Psoas muscle (tissue), 8 donors: ENCODE measurements around the gene AREG. TPM values are rescaled to one million over a fixed set of nuclear protein-coding genes. Genes with fewer than 3 reads are reported as not detected.

Source experiments
- ATAC-seq, 4 donors: fragments of 200-7000 bp; cut with Tn5 transposase; one replicate each; pipeline ENCODE4 v1.9.1; 2020; ENCODE audit warnings: moderate library complexity in 3 of 4, mild to moderate bottlenecking in 2 of 4
- DNase-seq, 2 donors: peaks; one replicate each; pipeline ENCODE4 v3.0.0-alpha.2; 2020
- H3K27ac ChIP-seq: fragments of 200-600 bp; one replicate; pipeline ENCODE4 v1.8.0; 2022
- H3K27me3 ChIP-seq, 3 donors: fragments of 200-600 bp in 1 of 3; one replicate each; pipeline versions ENCODE4 v1.6.1 to v1.8.0; 2013 to 2022; ENCODE audit warnings: low read length in 2 of 3, mild to moderate bottlenecking in 2 of 3, moderate library complexity in 1 of 3; ENCODE audit not compliant: insufficient read depth in 3 of 3
- H3K36me3 ChIP-seq, 2 donors: fragments of 200-600 bp in 1 of 2; one replicate each; pipeline versions ENCODE4 v1.6.1 to v1.8.0; 2013 to 2022; ENCODE audit warnings: low read depth in 1 of 2, mild to moderate bottlenecking in 1 of 2, moderate library complexity in 1 of 2; ENCODE audit not compliant: insufficient read depth in 1 of 2
- H3K4me1 ChIP-seq: fragments of 200-600 bp; one replicate; pipeline ENCODE4 v1.8.0; 2022
- H3K4me3 ChIP-seq: fragments of 200-600 bp; one replicate; pipeline ENCODE4 v1.8.0; 2022; ENCODE audit warnings: mild to moderate bottlenecking
- H3K9me3 ChIP-seq: fragments of 200-600 bp; one replicate; pipeline ENCODE4 v1.8.0; 2022
- WGBS, 3 donors: extraction: QIAGEN DNeasy Blood & Tissue Kit; methylation state at CpG; one replicate each; pipeline versions ENCODE4 v1.1.6 to v1.1.7; 2013; 5-methylcytosine and 5-hydroxymethylcytosine counted together
- intact Hi-C, 2 donors: fragments of 100-400 bp; cut with DNase I; formaldehyde crosslinking; loops; one replicate each; pipeline versions ENCODE4 v1.11.0 to v1.14.2; 2022
- polyA plus RNA-seq, 3 donors: library from polyadenylated mRNA; stranded (reverse); fragments of 200-250 nt; gene quantifications; one replicate each; pipeline ENCODE4 v1.2.3, GENCODE V29; 2013
- total RNA-seq, 4 donors: library from RNA; stranded (reverse); fragmentation: NEBNext Ultra II Directional in 2 of 4; extraction: Animal tissue kit (Norgen Biotek cat#: 25700) in 2 of 4; gene quantifications; one replicate each; pipeline versions ENCODE4 v1.2.1 to v1.2.4, GENCODE V29; 2021 to 2023
- TF ChIP-seq, protein P1 (sequence below): fragments of 200-600 bp; IDR thresholded peaks from one replicate; pipeline ENCODE4 v1.8.0; 2022; ENCODE audit warnings: antibody characterized with exemption
- donor health status: healthy with polysubstance abuse.
- donor health status: DM: no; HTN: no; CAD: no; lungs with moderate emphysema.
- donor health status: Bipolar disorder and iron deficiency.
- donor health status: healthy.
- donor health status: DM: yes; HTN: yes; CAD: no.
- donor health status: DM: no; HTN: no; CAD: no.
- donor health status: DM: no; HTN: no; CAD: no.
- donor health status: DM: yes; HTN: yes; CAD: no.

Gene AREG
- total and polyA plus RNA-seq, 7 donors: 0.25 to 1.3 (median 0.75) TPM; not detected in 1

DNA sequence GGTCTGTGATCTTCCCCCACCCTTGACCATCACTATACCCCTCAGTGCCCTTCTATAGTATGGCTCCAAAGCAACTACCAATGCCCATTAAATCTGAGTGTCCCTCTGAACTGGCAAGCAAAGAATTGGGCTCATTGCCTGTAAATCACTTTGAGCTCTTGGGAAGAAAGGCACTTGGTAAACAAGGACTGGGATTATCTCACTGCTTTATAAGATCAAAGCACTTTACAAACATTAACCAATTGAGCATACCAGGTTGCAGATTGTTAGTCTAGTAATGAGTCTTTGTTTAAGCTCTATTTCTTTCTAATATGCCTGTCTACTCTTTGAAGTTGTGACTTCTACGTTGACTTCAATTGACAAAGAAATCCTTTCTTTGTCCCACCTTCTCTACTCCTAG, 34.1 kb downstream of the AREG start:
- 58 to 63% (median 59%) methylated on average over 1 of the region's 1 CpG for WGBS, 3 donors
- TF ChIP-seq, protein P1, sequence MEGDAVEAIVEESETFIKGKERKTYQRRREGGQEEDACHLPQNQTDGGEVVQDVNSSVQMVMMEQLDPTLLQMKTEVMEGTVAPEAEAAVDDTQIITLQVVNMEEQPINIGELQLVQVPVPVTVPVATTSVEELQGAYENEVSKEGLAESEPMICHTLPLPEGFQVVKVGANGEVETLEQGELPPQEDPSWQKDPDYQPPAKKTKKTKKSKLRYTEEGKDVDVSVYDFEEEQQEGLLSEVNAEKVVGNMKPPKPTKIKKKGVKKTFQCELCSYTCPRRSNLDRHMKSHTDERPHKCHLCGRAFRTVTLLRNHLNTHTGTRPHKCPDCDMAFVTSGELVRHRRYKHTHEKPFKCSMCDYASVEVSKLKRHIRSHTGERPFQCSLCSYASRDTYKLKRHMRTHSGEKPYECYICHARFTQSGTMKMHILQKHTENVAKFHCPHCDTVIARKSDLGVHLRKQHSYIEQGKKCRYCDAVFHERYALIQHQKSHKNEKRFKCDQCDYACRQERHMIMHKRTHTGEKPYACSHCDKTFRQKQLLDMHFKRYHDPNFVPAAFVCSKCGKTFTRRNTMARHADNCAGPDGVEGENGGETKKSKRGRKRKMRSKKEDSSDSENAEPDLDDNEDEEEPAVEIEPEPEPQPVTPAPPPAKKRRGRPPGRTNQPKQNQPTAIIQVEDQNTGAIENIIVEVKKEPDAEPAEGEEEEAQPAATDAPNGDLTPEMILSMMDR: no peak
- intact Hi-C loops: no loop called here
- ATAC-seq: no peak
- Histone ChIP-seq H3K4me3 (no peak overlapping the region), H3K4me1 (no peaks in the 10 kb centered on the region), H3K9me3 (no peaks in the 10 kb centered on the region), H3K27ac (no peak overlapping the region), H3K27me3 (peaks cover 0 to 5% (median 2%) of the 10 kb centered on the region in 3 donors), H3K36me3 (no peaks in the 10 kb centered on the region)
- no peak for DNase-seq

DNA sequence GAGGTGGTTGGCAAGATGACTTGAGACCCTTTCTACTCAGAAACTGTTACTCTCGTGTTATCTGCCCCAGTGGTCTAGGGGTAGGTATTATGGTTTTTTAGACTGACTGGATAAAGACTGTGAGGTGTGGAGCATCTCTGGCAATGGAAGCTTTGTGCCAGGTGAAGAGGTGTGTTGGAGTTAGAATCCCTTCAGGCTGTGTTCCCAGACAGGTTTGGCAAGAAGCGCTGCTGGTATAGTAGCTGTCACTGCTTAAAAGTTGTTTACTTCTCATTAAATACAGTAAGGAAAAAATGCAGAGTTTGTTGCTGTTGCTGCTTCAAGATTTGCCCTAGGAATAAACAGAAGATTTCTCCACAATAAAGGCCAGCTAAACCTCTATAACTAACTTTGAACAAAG, 35.3 kb downstream of the AREG start:
- ATAC-seq (no peak), DNase-seq (no peak)
- no peaks in the 10 kb centered on the region for H3K9me3 ChIP-seq
- H3K36me3 ChIP-seq: no peaks in the 10 kb centered on the region
- no peaks in the 10 kb centered on the region for H3K4me1 ChIP-seq
- H3K27ac ChIP-seq: no peak overlapping the region
- no peak overlapping the region for H3K4me3 ChIP-seq
- TF ChIP-seq, protein P1: no peak
- intact Hi-C loops: no loop called here
- peaks cover 0 to 5% (median 2%) of the 10 kb centered on the region in 3 donors for H3K27me3 ChIP-seq
- 77 to 83% (median 83%) methylated on average over 2 of the region's 2 CpGs for WGBS, 3 donors

DNA sequence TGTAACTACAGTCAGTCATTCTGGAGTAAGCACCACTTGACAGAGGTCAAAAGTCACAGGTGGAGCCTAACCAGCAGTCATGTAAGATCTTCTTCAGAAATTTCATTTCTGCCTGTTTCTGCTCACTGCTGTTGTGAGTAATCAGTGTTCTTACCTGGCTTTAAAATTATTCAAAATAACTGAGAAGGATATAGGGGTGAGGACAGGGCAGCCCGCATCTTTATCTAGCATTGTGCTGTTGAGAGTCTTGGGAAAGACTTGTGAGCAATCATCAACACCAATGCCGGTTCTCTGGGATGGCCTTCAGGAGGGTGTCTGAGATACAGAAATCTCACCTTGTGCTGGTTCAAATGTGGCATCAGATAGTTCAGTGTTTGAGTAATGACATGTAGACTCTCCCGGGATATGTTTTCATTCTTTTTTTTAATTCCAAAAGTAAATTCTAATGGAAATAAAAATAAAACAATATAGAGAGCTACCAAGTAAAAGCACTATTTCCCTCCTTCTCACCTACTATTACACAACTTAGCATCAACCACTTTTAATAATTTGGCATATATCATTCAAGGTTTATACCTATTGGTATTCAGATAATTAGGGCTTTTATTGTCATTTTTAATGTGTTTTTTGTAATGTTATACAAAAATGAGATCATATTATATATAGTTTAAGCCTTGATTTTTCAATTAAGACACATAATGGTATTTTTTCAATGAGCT, 37.1 kb downstream of the AREG start:
- no peak overlapping the region for H3K4me3 ChIP-seq
- WGBS, 3 donors: 92 to 94% (median 93%) methylated on average over 3 of the region's 3 CpGs
- no peaks in the 10 kb centered on the region for H3K36me3 ChIP-seq
- intact Hi-C loops: no loop called here
- TF ChIP-seq, protein P1: no peak
- H3K27ac ChIP-seq: no peak overlapping the region
- no peak for ATAC-seq
- H3K4me1 ChIP-seq: no peaks in the 10 kb centered on the region
- peaks cover 0 to 5% (median 2%) of the 10 kb centered on the region in 3 donors for H3K27me3 ChIP-seq
- DNase-seq: no peak
- no peaks in the 10 kb centered on the region for H3K9me3 ChIP-seq

DNA sequence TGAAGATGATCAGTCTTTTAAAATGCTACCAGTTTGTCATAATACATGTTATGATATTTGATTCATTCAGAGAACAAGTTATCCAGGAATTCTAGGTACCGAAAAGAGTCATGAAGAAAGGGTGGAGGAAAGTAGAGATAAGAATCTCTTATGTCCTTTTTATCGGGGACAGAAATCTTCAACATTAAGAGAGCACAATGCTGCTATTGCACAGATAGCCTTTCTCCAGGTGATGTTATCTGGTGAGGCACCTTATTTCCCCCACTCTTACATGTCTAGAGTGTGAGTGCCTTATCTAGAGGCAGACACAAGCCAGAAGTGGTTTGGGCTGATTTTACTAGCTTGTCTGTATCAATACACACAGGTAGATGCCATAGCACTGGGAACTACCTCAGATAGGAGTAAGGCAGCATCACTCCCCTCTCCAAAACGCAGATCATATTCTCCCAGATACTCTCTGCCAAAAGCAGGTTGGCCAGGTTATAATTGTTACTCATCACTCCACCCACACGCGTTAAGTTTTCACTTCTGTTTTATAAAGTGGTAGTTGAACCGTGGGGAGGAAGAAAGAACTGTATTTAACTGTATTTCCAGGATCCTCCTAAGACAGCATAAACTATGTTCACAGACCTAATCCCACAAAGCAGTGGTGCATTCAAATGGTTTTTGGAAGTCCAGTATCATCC, 38.4 kb downstream of the AREG start:
- TF ChIP-seq, protein P1: no peak
- 77 to 79% (median 79%) methylated on average over 6 of the region's 6 CpGs for WGBS, 3 donors
- no peak for ATAC-seq
- no peak for DNase-seq
- H3K4me1 ChIP-seq: no peaks in the 10 kb centered on the region
- H3K27ac ChIP-seq: no peak overlapping the region
- H3K9me3 ChIP-seq: no peaks in the 10 kb centered on the region
- no peaks in the 10 kb centered on the region for H3K36me3 ChIP-seq
- intact Hi-C loops: no loop called here
- H3K27me3 ChIP-seq: peaks cover 0 to 5% (median 2%) of the 10 kb centered on the region in 3 donors
- H3K4me3 ChIP-seq: no peak overlapping the region
